Measurements from ENCODE around the gene KRTAP10-4. TPM values are rescaled to one million over a fixed set of nuclear protein-coding genes. Genes with fewer than 3 reads are reported as not detected.

The KRTAP10-4 gene
- polyA plus RNA-seq, 1 of the 3 experiments (the other 2 are of a cell fraction) = not detected

GRCh38 chr21:44594406-44594916, 20.9 kb downstream of the KRTAP10-4 start:
- no peaks in the 10 kb centered on the region for H3K9me2 ChIP-seq
- no peaks in the 10 kb centered on the region for H3K36me3 ChIP-seq (replicated peaks in 1 of 2; ENCODE audit: control insufficient read depth in 1 of 2, insufficient read depth in 2 of 2, low read length in 1 of 2)
- ChIA-PET POLR2A (no interaction called here), CTCF (no interaction called here)
- no peak overlapping the region for H2AFZ ChIP-seq (ENCODE audit: low read depth)
- H3K9ac ChIP-seq = no peak overlapping the region
- H3K4me3 ChIP-seq (ENCODE audit: low read depth in 2 of 2, low read length in 1 of 2) = no peak overlapping the region
- H3K27ac ChIP-seq (ENCODE audit: low read depth in 2 of 2, low read length in 1 of 2) = no peak overlapping the region
- WGBS (ENCODE audit: low lambda C conversion rate) = 51% methylated on average over 11 of the region's 12 CpGs
- peaks cover 0 to 2% of the 10 kb centered on the region in 2 experiments; a peak in 1 of 4 replicates for H3K4me1 ChIP-seq (ENCODE audit: control insufficient read depth in 1 of 2, insufficient read depth in 2 of 2, low read depth in 1 of 2, low read length in 1 of 2)
- H3K4me2 ChIP-seq = no peak overlapping the region
- DNase-seq = no peak
- no peaks in the 10 kb centered on the region for H3K79me2 ChIP-seq (ENCODE audit: insufficient read depth)
- TF ChIP-seq, protein P1, sequence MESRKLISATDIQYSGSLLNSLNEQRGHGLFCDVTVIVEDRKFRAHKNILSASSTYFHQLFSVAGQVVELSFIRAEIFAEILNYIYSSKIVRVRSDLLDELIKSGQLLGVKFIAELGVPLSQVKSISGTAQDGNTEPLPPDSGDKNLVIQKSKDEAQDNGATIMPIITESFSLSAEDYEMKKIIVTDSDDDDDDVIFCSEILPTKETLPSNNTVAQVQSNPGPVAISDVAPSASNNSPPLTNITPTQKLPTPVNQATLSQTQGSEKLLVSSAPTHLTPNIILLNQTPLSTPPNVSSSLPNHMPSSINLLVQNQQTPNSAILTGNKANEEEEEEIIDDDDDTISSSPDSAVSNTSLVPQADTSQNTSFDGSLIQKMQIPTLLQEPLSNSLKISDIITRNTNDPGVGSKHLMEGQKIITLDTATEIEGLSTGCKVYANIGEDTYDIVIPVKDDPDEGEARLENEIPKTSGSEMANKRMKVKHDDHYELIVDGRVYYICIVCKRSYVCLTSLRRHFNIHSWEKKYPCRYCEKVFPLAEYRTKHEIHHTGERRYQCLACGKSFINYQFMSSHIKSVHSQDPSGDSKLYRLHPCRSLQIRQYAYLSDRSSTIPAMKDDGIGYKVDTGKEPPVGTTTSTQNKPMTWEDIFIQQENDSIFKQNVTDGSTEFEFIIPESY (IDR thresholded peaks at IDR 0.05; ENCODE audit: borderline replicate concordance, low read depth) = no peak
- TF ChIP-seq FOXM1 (IDR thresholded peaks at IDR 0.05; ENCODE audit: low read depth) = no peak
- TF ChIP-seq, protein P2, sequence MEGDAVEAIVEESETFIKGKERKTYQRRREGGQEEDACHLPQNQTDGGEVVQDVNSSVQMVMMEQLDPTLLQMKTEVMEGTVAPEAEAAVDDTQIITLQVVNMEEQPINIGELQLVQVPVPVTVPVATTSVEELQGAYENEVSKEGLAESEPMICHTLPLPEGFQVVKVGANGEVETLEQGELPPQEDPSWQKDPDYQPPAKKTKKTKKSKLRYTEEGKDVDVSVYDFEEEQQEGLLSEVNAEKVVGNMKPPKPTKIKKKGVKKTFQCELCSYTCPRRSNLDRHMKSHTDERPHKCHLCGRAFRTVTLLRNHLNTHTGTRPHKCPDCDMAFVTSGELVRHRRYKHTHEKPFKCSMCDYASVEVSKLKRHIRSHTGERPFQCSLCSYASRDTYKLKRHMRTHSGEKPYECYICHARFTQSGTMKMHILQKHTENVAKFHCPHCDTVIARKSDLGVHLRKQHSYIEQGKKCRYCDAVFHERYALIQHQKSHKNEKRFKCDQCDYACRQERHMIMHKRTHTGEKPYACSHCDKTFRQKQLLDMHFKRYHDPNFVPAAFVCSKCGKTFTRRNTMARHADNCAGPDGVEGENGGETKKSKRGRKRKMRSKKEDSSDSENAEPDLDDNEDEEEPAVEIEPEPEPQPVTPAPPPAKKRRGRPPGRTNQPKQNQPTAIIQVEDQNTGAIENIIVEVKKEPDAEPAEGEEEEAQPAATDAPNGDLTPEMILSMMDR (IDR thresholded peaks at IDR 0.05) = no peak
- TF ChIP-seq NFIC (IDR thresholded peaks at IDR 0.05; ENCODE audit: borderline replicate concordance) = no peak
- no peak for TF ChIP-seq YY1 (IDR thresholded peaks at IDR 0.05; ENCODE audit: low read depth)
- TF ChIP-seq, protein P3, sequence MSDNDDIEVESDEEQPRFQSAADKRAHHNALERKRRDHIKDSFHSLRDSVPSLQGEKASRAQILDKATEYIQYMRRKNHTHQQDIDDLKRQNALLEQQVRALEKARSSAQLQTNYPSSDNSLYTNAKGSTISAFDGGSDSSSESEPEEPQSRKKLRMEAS (IDR thresholded peaks at IDR 0.05; ENCODE audit: low read depth) = no peak
- TF ChIP-seq TAF1 (IDR thresholded peaks at IDR 0.05; ENCODE audit: borderline replicate concordance, low read depth, low read length) = no peak
- no peak for TF ChIP-seq FOSL2 (IDR thresholded peaks at IDR 0.05; ENCODE audit: borderline replicate concordance, low read depth)
- no peak for TF ChIP-seq NRF1 (IDR thresholded peaks at IDR 0.05; ENCODE audit: low read depth, low read length)
- TF ChIP-seq EP300 (IDR thresholded peaks at IDR 0.05; ENCODE audit: borderline replicate concordance in 1 of 2, low read depth in 1 of 2, low read length in 1 of 2) = no peak
- TF ChIP-seq, protein P4, sequence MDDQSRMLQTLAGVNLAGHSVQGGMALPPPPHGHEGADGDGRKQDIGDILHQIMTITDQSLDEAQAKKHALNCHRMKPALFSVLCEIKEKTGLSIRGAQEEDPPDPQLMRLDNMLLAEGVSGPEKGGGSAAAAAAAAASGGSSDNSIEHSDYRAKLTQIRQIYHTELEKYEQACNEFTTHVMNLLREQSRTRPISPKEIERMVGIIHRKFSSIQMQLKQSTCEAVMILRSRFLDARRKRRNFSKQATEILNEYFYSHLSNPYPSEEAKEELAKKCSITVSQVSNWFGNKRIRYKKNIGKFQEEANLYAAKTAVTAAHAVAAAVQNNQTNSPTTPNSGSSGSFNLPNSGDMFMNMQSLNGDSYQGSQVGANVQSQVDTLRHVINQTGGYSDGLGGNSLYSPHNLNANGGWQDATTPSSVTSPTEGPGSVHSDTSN (IDR thresholded peaks at IDR 0.05) = no peak
- TF ChIP-seq POLR2AphosphoS5 (IDR thresholded peaks at IDR 0.05; ENCODE audit: low read depth, low read length) = no peak
- no peak for TF ChIP-seq TEAD4 (IDR thresholded peaks at IDR 0.05; ENCODE audit: borderline replicate concordance, insufficient read depth)
- TF ChIP-seq, protein P5, sequence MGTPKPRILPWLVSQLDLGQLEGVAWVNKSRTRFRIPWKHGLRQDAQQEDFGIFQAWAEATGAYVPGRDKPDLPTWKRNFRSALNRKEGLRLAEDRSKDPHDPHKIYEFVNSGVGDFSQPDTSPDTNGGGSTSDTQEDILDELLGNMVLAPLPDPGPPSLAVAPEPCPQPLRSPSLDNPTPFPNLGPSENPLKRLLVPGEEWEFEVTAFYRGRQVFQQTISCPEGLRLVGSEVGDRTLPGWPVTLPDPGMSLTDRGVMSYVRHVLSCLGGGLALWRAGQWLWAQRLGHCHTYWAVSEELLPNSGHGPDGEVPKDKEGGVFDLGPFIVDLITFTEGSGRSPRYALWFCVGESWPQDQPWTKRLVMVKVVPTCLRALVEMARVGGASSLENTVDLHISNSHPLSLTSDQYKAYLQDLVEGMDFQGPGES (IDR thresholded peaks at IDR 0.05; ENCODE audit: low read depth, low read length) = no peak
- no peak for TF ChIP-seq SIN3A (IDR thresholded peaks at IDR 0.05; ENCODE audit: borderline replicate concordance, low read depth, low read length)
- no peak for TF ChIP-seq USF2 (IDR thresholded peaks at IDR 0.05; ENCODE audit: borderline replicate concordance, low read depth, low read length)
- no peak for TF ChIP-seq FOXJ3 (CRISPR knock-in tag; IDR thresholded peaks at IDR 0.05)
- no peak for TF ChIP-seq GABPA (IDR thresholded peaks at IDR 0.05; ENCODE audit: low read depth)
- no peak for TF ChIP-seq MXI1 (IDR thresholded peaks at IDR 0.05; ENCODE audit: low read depth, low read length)
- H4K20me1 ChIP-seq (ENCODE audit: insufficient read depth) = no peaks in the 10 kb centered on the region
- no peaks in the 10 kb centered on the region for H3F3A ChIP-seq (replicated peaks; ENCODE audit: insufficient read depth)
- peaks cover 8% of the 10 kb centered on the region; the same call in 1 of the 2 replicates for H3K27me3 ChIP-seq (ENCODE audit: insufficient read depth)
- no peaks in the 10 kb centered on the region for H3K9me3 ChIP-seq
